SK-N-SH treated with all-trans-retinoic acid at 6 μM for 48 hours (cell line): ENCODE results near the gene USP36.

Experiments
- ATAC-seq: fragments of 200-7000 bp; cut with Tn5 transposase; 3 replicates; pipeline ENCODE4 v1.9.1; 2020; ENCODE audit warnings: mild to moderate bottlenecking, moderate library complexity
- ARNTL ChIP-seq: fragments of 450-650 bp; formaldehyde crosslinking; IDR thresholded peaks from 2 replicates; pipeline ENCODE4 v1.5.0; 2020; ENCODE audit warnings: low read depth, mild to moderate bottlenecking, moderate library complexity, borderline replicate concordance
- BACH2 ChIP-seq: fragments of 250-450 bp; sonication (Bioruptor Pico); IDR thresholded peaks from 2 replicates; pipeline ENCODE4 v1.9.0; 2021; ENCODE audit warnings: mild to moderate bottlenecking, borderline replicate concordance
- CREB5 ChIP-seq: fragments of 250-450 bp; sonication (Bioruptor Pico); IDR thresholded peaks from 2 replicates; pipeline ENCODE4 v1.5.1; 2020; ENCODE audit warnings: low read depth, mild to moderate bottlenecking, moderate library complexity
- CSDC2 ChIP-seq: fragments of 250-450 bp; sonication (Bioruptor Pico); IDR thresholded peaks from 2 replicates; pipeline ENCODE4 v1.5.0; 2020; ENCODE audit warnings: mild to moderate bottlenecking, moderate library complexity
- CSRNP3 ChIP-seq: fragments of 250-450 bp; sonication (Bioruptor Pico); IDR thresholded peaks from 2 replicates; pipeline ENCODE4 v1.5.1; 2021; ENCODE audit warnings: mild to moderate bottlenecking, moderate library complexity
- ESRRG ChIP-seq: fragments of 250-450 bp; sonication (Bioruptor Pico); IDR thresholded peaks from 2 replicates; pipeline ENCODE4 v1.6.1; 2021; ENCODE audit warnings: mild to moderate bottlenecking
- OSR1 ChIP-seq: fragments of 250-450 bp; sonication (Bioruptor Pico); IDR thresholded peaks from 2 replicates; pipeline ENCODE4 v1.8.0; 2022; ENCODE audit warnings: moderate library complexity, mild to moderate bottlenecking, inconsistent platforms
- PATZ1 ChIP-seq: fragments of 250-450 bp; sonication (Bioruptor Pico); IDR thresholded peaks from 2 replicates; pipeline ENCODE4 v1.8.0; 2020; ENCODE audit warnings: mild to moderate bottlenecking, moderate library complexity, borderline replicate concordance
- POU6F1 ChIP-seq: fragments of 250-450 bp; sonication (Bioruptor Pico); IDR thresholded peaks from 2 replicates; pipeline ENCODE4 v1.8.0; 2021; ENCODE audit warnings: low read depth, mild to moderate bottlenecking, moderate library complexity, borderline replicate concordance
- RARB ChIP-seq: fragments of 250-450 bp; sonication (Bioruptor Pico); IDR thresholded peaks from 2 replicates; pipeline ENCODE4 v1.8.0; 2021; ENCODE audit warnings: mild to moderate bottlenecking, moderate library complexity
- SNAI2 ChIP-seq: fragments of 250-450 bp; sonication (Bioruptor Pico); IDR thresholded peaks from 2 replicates; pipeline ENCODE4 v1.5.0; 2020; ENCODE audit warnings: mild to moderate bottlenecking, moderate library complexity
- TCF4 ChIP-seq: fragments of 250-450 bp; sonication (Bioruptor Pico); IDR thresholded peaks from 2 replicates; pipeline ENCODE4 v1.8.0; 2021; ENCODE audit warnings: mild to moderate bottlenecking, moderate library complexity, borderline replicate concordance
- TOX ChIP-seq: fragments of 250-450 bp; sonication (Bioruptor Pico); IDR thresholded peaks from 2 replicates; pipeline ENCODE4 v1.8.0; 2021; ENCODE audit warnings: mild to moderate bottlenecking, moderate library complexity, borderline replicate concordance
- TSHZ2 ChIP-seq: fragments of 250-450 bp; sonication (Bioruptor Pico); IDR thresholded peaks from 2 replicates; pipeline ENCODE4 v1.5.0; 2020; ENCODE audit warnings: mild to moderate bottlenecking, moderate library complexity
- ZC3H10 ChIP-seq: fragments of 250-450 bp; sonication (Bioruptor Pico); IDR thresholded peaks from 2 replicates; pipeline ENCODE4 v1.5.1; 2021; ENCODE audit warnings: mild to moderate bottlenecking, moderate library complexity
- ZFP3 ChIP-seq: fragments of 250-450 bp; sonication (Bioruptor Pico); IDR thresholded peaks from 2 replicates; pipeline ENCODE4 v1.5.0; 2020; ENCODE audit warnings: mild to moderate bottlenecking, moderate library complexity
- ZFP30 ChIP-seq: fragments of 450-650 bp; formaldehyde crosslinking; IDR thresholded peaks from 2 replicates; pipeline ENCODE4 v1.5.0; 2022; ENCODE audit warnings: mild to moderate bottlenecking, moderate library complexity
- ZNF8 ChIP-seq: fragments of 450-650 bp; formaldehyde crosslinking; IDR thresholded peaks from 2 replicates; pipeline ENCODE4 v1.5.0; 2020; ENCODE audit warnings: mild to moderate bottlenecking, moderate library complexity

USP36 gene

GRCh38 chr17:78798695-78799559 lies 41.7 kb downstream of the USP36 start (continued):
- TF ChIP-seq TSHZ2 = no peak
- no peak for TF ChIP-seq ZFP3 (CRISPR knock-in tag)
- no peak for TF ChIP-seq TCF4

- TF ChIP-seq CSRNP3 (CRISPR knock-in tag) (no peak), OSR1 (CRISPR knock-in tag) (no peak), ESRRG (CRISPR knock-in tag) (no peak), CSDC2 (no peak)
- ATAC-seq = no peak
These were observed 42.7 kb downstream of the USP36 start for GRCh38 chr17:78797691-78798585.

- no peak for ATAC-seq
- no peak for TF ChIP-seq CSDC2
- TF ChIP-seq ZNF8 (CRISPR knock-in tag) = no peak
- no peak for TF ChIP-seq ZFP3 (CRISPR knock-in tag)
These were observed 43.4 kb downstream of the USP36 start for GRCh38 chr17:78797213-78797612.

- no peak for ATAC-seq
- TF ChIP-seq CSDC2 = no peak
- TF ChIP-seq ZFP30 (CRISPR knock-in tag) = no peak
- TF ChIP-seq ZC3H10 (CRISPR knock-in tag) = no peak
- no peak for TF ChIP-seq ARNTL
- no peak for TF ChIP-seq ZNF8 (CRISPR knock-in tag)
- no peak for TF ChIP-seq POU6F1 (CRISPR knock-in tag)
- no peak for TF ChIP-seq TOX (CRISPR knock-in tag)
- TF ChIP-seq ZFP3 (CRISPR knock-in tag) = no peak
- no peak for TF ChIP-seq RARB
- no peak for TF ChIP-seq CSRNP3 (CRISPR knock-in tag)
- no peak for TF ChIP-seq BACH2 (CRISPR knock-in tag)
- TF ChIP-seq SNAI2 (CRISPR knock-in tag) = no peak
- TF ChIP-seq CREB5 (CRISPR knock-in tag) = no peak
- TF ChIP-seq PATZ1 = no peak
These were observed 44.1 kb downstream of the USP36 start for GRCh38 chr17:78796517-78796900.
